HEK293T (cell line): ENCODE data around the gene CFAP54.

Experiments used
- BHLHE40 ChIP-seq: fragments of 450-650 bp; IDR thresholded peaks from 2 replicates; pipeline ENCODE4 v1.6.1; 2016; ENCODE audit warnings: mild to moderate bottlenecking, moderate library complexity, borderline replicate concordance
- CTBP1 ChIP-seq: fragments of 450-650 bp; IDR thresholded peaks from 2 replicates; pipeline ENCODE4 v1.6.1; 2016; ENCODE audit warnings: borderline replicate concordance
- TARDBP ChIP-seq: fragments of 450-650 bp; IDR thresholded peaks from 2 replicates; pipeline ENCODE4 v1.6.1; 2016

- TF ChIP-seq BHLHE40 (no peak), CTBP1 (no peak), TARDBP (no peak)
Measured at GRCh38 chr12:96534339-96534738, 45.0 kb downstream of the CFAP54 start.
